ENCODE data around the gene NUDT3.

GRCh38 chr6:34355889-34356288 lies 36.6 kb downstream of the NUDT3 start:
- no peak for TF ChIP-seq FOXK2 (IDR thresholded peaks at IDR 0.05)
- TF ChIP-seq BHLHE40 (IDR thresholded peaks at IDR 0.05; ENCODE audit: borderline replicate concordance) = no peak
- TF ChIP-seq TARDBP (IDR thresholded peaks at IDR 0.05) = no peak
- TF ChIP-seq SP1 (IDR thresholded peaks at IDR 0.05) = no peak
- TF ChIP-seq LEF1 (IDR thresholded peaks at IDR 0.05; ENCODE audit: borderline replicate concordance) = no peak
- TF ChIP-seq NFRKB (IDR thresholded peaks at IDR 0.05) = no peak
- no peak for TF ChIP-seq ELF4 (IDR thresholded peaks at IDR 0.05)
- TF ChIP-seq ZNF384 (IDR thresholded peaks at IDR 0.05) = no peak
- TF ChIP-seq FOXA1 (IDR thresholded peaks at IDR 0.05) = no peak
- no peak for TF ChIP-seq CTBP1 (IDR thresholded peaks at IDR 0.05; ENCODE audit: borderline replicate concordance)
- no peak for TF ChIP-seq ARNT (IDR thresholded peaks at IDR 0.05)
- TF ChIP-seq FOXM1 (IDR thresholded peaks at IDR 0.05; ENCODE audit: borderline replicate concordance) = no peak
- no peak for TF ChIP-seq PKNOX1 (IDR thresholded peaks at IDR 0.05)
- no peak for TF ChIP-seq SUZ12 (IDR thresholded peaks at IDR 0.05)

Measured in HEK293T (cell line).